Measurements from ENCODE around the gene DNMT1. TPM values are rescaled to one million over a fixed set of nuclear protein-coding genes. Genes with fewer than 3 reads are reported as not detected.
A peak's percentile ranks its signal among the peaks of the same experiment; 100 is the strongest.

The DNMT1 gene
- total RNA-seq, 1 donor from 2014 or later: 150 TPM

GRCh38 chr19:10104665-10105508 is 89.9 kb downstream of the DNMT1 start:
- TF ChIP-seq, protein P1, sequence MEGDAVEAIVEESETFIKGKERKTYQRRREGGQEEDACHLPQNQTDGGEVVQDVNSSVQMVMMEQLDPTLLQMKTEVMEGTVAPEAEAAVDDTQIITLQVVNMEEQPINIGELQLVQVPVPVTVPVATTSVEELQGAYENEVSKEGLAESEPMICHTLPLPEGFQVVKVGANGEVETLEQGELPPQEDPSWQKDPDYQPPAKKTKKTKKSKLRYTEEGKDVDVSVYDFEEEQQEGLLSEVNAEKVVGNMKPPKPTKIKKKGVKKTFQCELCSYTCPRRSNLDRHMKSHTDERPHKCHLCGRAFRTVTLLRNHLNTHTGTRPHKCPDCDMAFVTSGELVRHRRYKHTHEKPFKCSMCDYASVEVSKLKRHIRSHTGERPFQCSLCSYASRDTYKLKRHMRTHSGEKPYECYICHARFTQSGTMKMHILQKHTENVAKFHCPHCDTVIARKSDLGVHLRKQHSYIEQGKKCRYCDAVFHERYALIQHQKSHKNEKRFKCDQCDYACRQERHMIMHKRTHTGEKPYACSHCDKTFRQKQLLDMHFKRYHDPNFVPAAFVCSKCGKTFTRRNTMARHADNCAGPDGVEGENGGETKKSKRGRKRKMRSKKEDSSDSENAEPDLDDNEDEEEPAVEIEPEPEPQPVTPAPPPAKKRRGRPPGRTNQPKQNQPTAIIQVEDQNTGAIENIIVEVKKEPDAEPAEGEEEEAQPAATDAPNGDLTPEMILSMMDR (IDR thresholded peaks at IDR 0.05; ENCODE audit: unreplicated experiment): no peak
- DNase-seq (ENCODE audit: low spot score, unreplicated experiment): no peak
- Mint-ChIP-seq H3K27me3 (peaks cover 4% of the 10 kb centered on the region), H3K4me1 (ENCODE audit: low read depth) (peaks cover 8% of the 10 kb centered on the region), H3K27ac (no peak overlapping the region), H3K4me3 (ENCODE audit: low read depth) (peak overlapping the region; percentile 7), H3K36me3 (ENCODE audit: insufficient read depth) (peaks cover 4% of the 10 kb centered on the region), H3K9me3 (ENCODE audit: low read depth) (no peaks in the 10 kb centered on the region)

DNA sequence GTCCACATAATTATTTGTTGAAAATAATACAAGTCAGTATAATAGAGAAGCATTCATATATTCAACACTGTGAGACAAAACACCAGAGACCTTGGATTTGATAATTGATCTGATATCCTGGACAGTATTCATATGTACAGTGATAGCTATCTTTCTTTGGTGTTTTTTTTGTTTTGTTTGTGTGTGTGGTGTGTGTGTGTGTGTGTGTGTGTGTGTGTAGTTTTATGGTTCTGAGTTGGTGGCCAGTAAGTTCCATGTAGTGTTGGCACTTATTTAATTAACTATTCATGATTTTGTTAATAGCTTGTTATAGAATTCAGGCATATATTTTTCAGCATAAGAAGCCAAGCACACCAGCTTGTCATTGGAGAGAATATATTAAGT is 90.6 kb downstream of the DNMT1 start:
- no peaks in the 10 kb centered on the region for H3K9me3 Mint-ChIP-seq (ENCODE audit: low read depth)
- no peak overlapping the region for H3K27ac Mint-ChIP-seq
- peaks cover 8% of the 10 kb centered on the region for H3K4me1 Mint-ChIP-seq (ENCODE audit: low read depth)
- no peaks in the 10 kb centered on the region for H3K36me3 Mint-ChIP-seq (ENCODE audit: insufficient read depth)
- peaks cover 9% of the 10 kb centered on the region for H3K27me3 Mint-ChIP-seq
- no peak for DNase-seq (ENCODE audit: low spot score, unreplicated experiment)
- TF ChIP-seq, protein P1 (IDR thresholded peaks at IDR 0.05; ENCODE audit: unreplicated experiment): no peak
- no peak overlapping the region for H3K4me3 Mint-ChIP-seq (ENCODE audit: low read depth)

DNA sequence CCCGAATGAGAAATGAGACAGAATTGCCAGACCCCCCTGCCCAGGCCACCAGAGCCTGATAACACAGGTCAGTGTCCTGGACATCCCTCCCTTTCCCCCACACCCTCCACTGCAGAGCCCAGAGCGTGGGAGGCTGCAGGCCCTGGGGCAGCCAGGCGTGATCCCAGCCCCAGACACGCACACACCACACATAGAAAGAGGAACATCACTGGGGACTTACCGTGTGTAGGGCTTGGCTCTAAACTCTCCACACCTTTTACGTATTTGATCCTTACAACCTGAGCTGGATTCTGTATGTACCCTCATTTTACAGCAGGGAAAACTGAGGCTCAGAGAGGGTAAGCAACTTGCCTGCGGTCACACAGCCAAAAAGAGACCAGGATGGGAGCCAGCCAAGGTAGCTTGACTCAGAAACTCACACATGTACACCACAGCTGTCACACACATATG is 91.9 kb downstream of the DNMT1 start:
- H3K9me3 Mint-ChIP-seq (ENCODE audit: low read depth): no peaks in the 10 kb centered on the region
- peaks cover 8% of the 10 kb centered on the region for H3K4me1 Mint-ChIP-seq (ENCODE audit: low read depth)
- no peaks in the 10 kb centered on the region for H3K36me3 Mint-ChIP-seq (ENCODE audit: insufficient read depth)
- no peak for DNase-seq (ENCODE audit: low spot score, unreplicated experiment)
- TF ChIP-seq, protein P1 (IDR thresholded peaks at IDR 0.05; ENCODE audit: unreplicated experiment): no peak
- peaks cover 19% of the 10 kb centered on the region for H3K27me3 Mint-ChIP-seq
- H3K27ac Mint-ChIP-seq: no peak overlapping the region
- H3K4me3 Mint-ChIP-seq (ENCODE audit: low read depth): no peak overlapping the region

DNA sequence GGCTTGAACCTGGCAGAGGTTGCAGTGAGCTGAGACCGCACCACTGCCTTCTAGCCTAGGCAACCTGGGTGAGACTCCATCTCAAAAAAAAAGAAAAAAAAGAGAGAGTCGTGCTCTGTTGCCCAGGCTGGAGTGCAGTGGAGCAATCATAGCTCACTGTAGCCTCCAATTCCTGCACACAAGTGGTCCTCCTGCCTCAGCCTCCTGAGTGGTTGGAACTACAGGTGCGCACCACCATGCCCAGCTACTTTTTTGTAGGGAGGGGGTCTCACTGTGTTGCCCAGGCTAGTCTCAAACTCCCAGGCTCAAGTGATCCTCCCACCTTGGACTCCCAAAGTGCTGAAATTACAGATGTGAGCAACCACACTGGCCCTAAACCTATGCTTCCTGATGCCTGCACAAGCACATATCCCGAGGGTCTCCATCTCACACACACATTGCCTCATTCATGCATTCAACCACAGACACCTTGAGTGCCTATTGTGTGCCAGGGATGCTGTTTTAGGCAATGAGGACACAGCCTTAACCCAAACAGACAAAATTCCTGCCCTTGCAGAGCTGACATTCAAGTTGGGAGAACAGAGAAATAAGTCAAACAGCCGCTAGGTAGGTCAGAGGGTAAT is 94.5 kb downstream of the DNMT1 start:
- H3K4me1 Mint-ChIP-seq (ENCODE audit: low read depth): no peaks in the 10 kb centered on the region
- no peak overlapping the region for H3K27ac Mint-ChIP-seq
- TF ChIP-seq, protein P1 (IDR thresholded peaks at IDR 0.05; ENCODE audit: unreplicated experiment): no peak
- peaks cover 24% of the 10 kb centered on the region for H3K27me3 Mint-ChIP-seq
- DNase-seq (ENCODE audit: low spot score, unreplicated experiment): no peak
- no peak overlapping the region for H3K4me3 Mint-ChIP-seq (ENCODE audit: low read depth)
- no peaks in the 10 kb centered on the region for H3K36me3 Mint-ChIP-seq (ENCODE audit: insufficient read depth)
- no peaks in the 10 kb centered on the region for H3K9me3 Mint-ChIP-seq (ENCODE audit: low read depth)

DNA sequence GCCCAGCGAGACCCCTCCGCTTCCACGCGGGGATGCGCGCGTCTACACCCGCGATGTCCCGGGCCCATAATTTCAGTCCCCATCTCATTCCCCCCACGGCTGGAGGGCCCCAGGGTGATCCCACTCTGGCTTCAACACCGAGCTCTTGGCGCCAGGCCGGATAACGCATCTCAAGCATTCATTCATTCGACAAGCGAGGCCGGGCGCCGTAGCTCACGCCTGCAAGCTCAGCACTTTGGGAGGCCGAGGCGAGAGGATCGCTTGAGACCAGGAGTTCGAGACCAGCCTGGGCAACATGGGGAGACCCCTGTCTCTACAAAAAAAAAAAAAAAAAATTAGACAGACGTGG is 98.2 kb downstream of the DNMT1 start:
- Mint-ChIP-seq H3K4me3 (ENCODE audit: low read depth) (no peak overlapping the region), H3K27ac (no peak overlapping the region), H3K9me3 (ENCODE audit: low read depth) (no peaks in the 10 kb centered on the region), H3K36me3 (ENCODE audit: insufficient read depth) (no peaks in the 10 kb centered on the region), H3K4me1 (ENCODE audit: low read depth) (no peaks in the 10 kb centered on the region), H3K27me3 (peaks cover 41% of the 10 kb centered on the region)
- DNase-seq (ENCODE audit: low spot score, unreplicated experiment): no peak
- TF ChIP-seq, protein P1 (IDR thresholded peaks at IDR 0.05; ENCODE audit: unreplicated experiment): no peak
